K562 (cell line): ENCODE measurements around the gene MED16. TPM values are rescaled to one million over a fixed set of nuclear protein-coding genes. Genes with fewer than 3 reads are reported as not detected.

Experiments
- AFF4 ChIP-seq: sonication (generic); formaldehyde crosslinking; IDR thresholded peaks from 2 replicates; pipeline ENCODE4 v1.8.0; 2023; ENCODE audit warnings: mild to moderate bottlenecking, missing genetic modification reagents
- CBX8 ChIP-seq: fragments of 200-600 bp; sonication (generic); IDR thresholded peaks from 2 replicates; pipeline ENCODE4 v1.6.1; 2012; ENCODE audit warnings: borderline replicate concordance, mixed run types, low read depth, mild to moderate bottlenecking, moderate library complexity, mixed read lengths, low read length, control low read depth, inconsistent platforms; ENCODE audit not compliant: poor library complexity, severe bottlenecking; ENCODE audit errors: extremely low read depth
- ETV6 ChIP-seq, 3 experiments: fragments of 150-350 bp in 1 of 3; sonication (generic) in 1 of 3; formaldehyde crosslinking in 1 of 3; IDR thresholded peaks; 2 replicates each; pipeline versions ENCODE4 v1.6.1 to v1.8.0; 2014 to 2022; ENCODE audit warnings: borderline replicate concordance in 2 of 3, low read depth in 2 of 3, antibody characterized with exemption in 1 of 3, low read length in 1 of 3, mild to moderate bottlenecking in 1 of 3, missing genetic modification reagents in 1 of 3
- GATAD2A ChIP-seq: fragments of 450-650 bp; IDR thresholded peaks from 2 replicates; pipeline ENCODE4 v1.6.1; 2017
- KDM1A ChIP-seq, 2 experiments: fragments of 450-650 bp; IDR thresholded peaks; 2 replicates each; pipeline ENCODE4 v1.6.1; 2016; ENCODE audit warnings: mild to moderate bottlenecking in 2 of 2
- NCOA6 ChIP-seq: fragments of 450-650 bp; IDR thresholded peaks from 2 replicates; pipeline ENCODE4 v1.6.1; 2017; ENCODE audit warnings: mild to moderate bottlenecking
- NKRF ChIP-seq: fragments of 450-650 bp; IDR thresholded peaks from 2 replicates; pipeline ENCODE4 v1.6.1; 2016; ENCODE audit warnings: borderline replicate concordance
- PRDM10 ChIP-seq: fragments of 450-650 bp; IDR thresholded peaks from 2 replicates; pipeline ENCODE4 v1.6.1; 2018; ENCODE audit not compliant: partially characterized antibody
- SMARCA5 ChIP-seq: fragments of 450-650 bp; IDR thresholded peaks from 2 replicates; pipeline ENCODE4 v1.6.1; 2016
- SNRNP70 ChIP-seq: fragments of 200-400 bp; formaldehyde crosslinking; optimal IDR thresholded peaks from 2 replicates; pipeline ENCODE3; 2017; ENCODE audit warnings: low read depth, low read length
- THRA ChIP-seq: fragments of 450-650 bp; IDR thresholded peaks from 2 replicates; pipeline ENCODE4 v1.6.1; 2017; ENCODE audit warnings: mild to moderate bottlenecking, moderate library complexity
- ZNF511 ChIP-seq: sonication (generic); formaldehyde crosslinking; IDR thresholded peaks from 2 replicates; pipeline ENCODE4 v1.8.0; 2022; ENCODE audit warnings: mild to moderate bottlenecking, missing genetic modification reagents
- ZNF644 ChIP-seq: fragments of 200-800 bp; sonication (Bioruptor generic); IDR thresholded peaks from 2 replicates; pipeline ENCODE4 v1.6.1; 2016; ENCODE audit warnings: low read depth, missing genetic modification characterization, missing compliant biosample characterization
- polyA plus RNA-seq, 8 experiments: library from polyadenylated mRNA; depleted of rRNA in 4 of 8; stranded (reverse) in 5 of 8; unstranded in 3 of 8; fragments of >200 nt; fragmentation: Nextera tagmentation in 2 of 8; fragmentation: Illumina TruSeq in 1 of 8; extraction: Ambion mirVana in 2 of 8; extraction: Trizol in 1 of 8; gene quantifications; 2 replicates each; pipeline versions ENCODE4 v1.2.1 to v1.2.3, GENCODE V29; 2011 to 2014; ENCODE audit warnings: inconsistent platforms in 1 of 8, missing spikeins in 1 of 8
- total RNA-seq, 7 experiments: library from RNA; depleted of rRNA in 6 of 7; stranded (reverse); fragments of >200 nt in 6 of 7; fragmentation: Illumina TruSeq in 2 of 7; extraction: Trizol in 2 of 7; gene quantifications; 2 replicates each; pipeline versions ENCODE4 v1.2.1 to v1.2.3, GENCODE V29; 2011 to 2021; ENCODE audit warnings: low replicate concordance in 1 of 7

MED16 gene
- total and polyA plus RNA-seq, 9 of the 15 experiments (the other 6 are each of a cell fraction or from before 2014, with no cell fraction given), result 0.89 to 59.9 (median 8.6) TPM

- no peak for TF ChIP-seq AFF4 (CRISPR knock-in tag)
- 0 out of 2 replicates have a peak, but pooled peaks have one; percentile 40 for TF ChIP-seq SMARCA5
- TF ChIP-seq NCOA6, result no peak
- peak; percentile 14 to 31; a peak in 1 of 4 replicates for TF ChIP-seq KDM1A (IDR thresholded peaks at IDR 0.05)
- peak; percentile 29; the same call in 1 of the 2 replicates for TF ChIP-seq NKRF
- TF ChIP-seq ZNF511, result no peak
- no peak for TF ChIP-seq ETV6 (IDR thresholded peaks at IDR 0.05; ENCODE audit: borderline replicate concordance in 1 of 2, low read depth in 2 of 2, low read length in 1 of 2)
- no peak for TF ChIP-seq ETV6 (CRISPR knock-in tag; IDR thresholded peaks at IDR 0.05; ENCODE audit: borderline replicate concordance)
- TF ChIP-seq PRDM10, result peak; percentile 33
- TF ChIP-seq GATAD2A, result 0 out of 2 replicates have a peak, but pooled peaks have one; percentile 7
- TF ChIP-seq CBX8, result no peak
- no peak for TF ChIP-seq SNRNP70
- no peak for TF ChIP-seq ZNF644 (tag)
- no peak for TF ChIP-seq THRA
Observed at GRCh38 chr19:904545-904944, 11.6 kb upstream of the MED16 start (continued).
